OCI-LY3 (cell line): ENCODE data around the gene GFAP.

Source experiments
- H2AFZ ChIP-seq: fragments of 200-600, 300-600 bp; shearing (Covaris generic); 2 replicates; pipeline ENCODE4 v1.6.0; 2014; ENCODE audit warnings: antibody characterized with exemption, low read depth, low read length
- H3K27ac ChIP-seq: fragments of 200-600, 300-600 bp; sonication (generic); 2 replicates; pipeline ENCODE4 v1.5.1; 2014; ENCODE audit warnings: mild to moderate bottlenecking, low read length, moderate library complexity, mixed read lengths
- H3K27me3 ChIP-seq: fragments of 200-600, 300-600 bp; sonication (generic); 2 replicates; pipeline ENCODE4 v1.6.1; 2014; ENCODE audit warnings: low read depth, low read length, mixed read lengths
- H3K36me3 ChIP-seq: fragments of 200-600, 300-600 bp; sonication (generic); replicated peaks from 2 replicates; pipeline ENCODE3; 2014; ENCODE audit warnings: low read depth, low read length, mixed read lengths
- H3K4me1 ChIP-seq: fragments of 300-600, 200-600 bp; sonication (generic); 2 replicates; pipeline ENCODE4 v1.6.1; 2014; ENCODE audit warnings: low read length, mixed read lengths
- H3K4me2 ChIP-seq: fragments of 200-600, 300-600 bp; sonication (generic); 2 replicates; pipeline ENCODE4 v1.6.1; 2014; ENCODE audit warnings: low read length, mixed read lengths
- H3K4me3 ChIP-seq: fragments of 300-600, 200-600 bp; sonication (generic); 2 replicates; pipeline ENCODE4 v1.5.1; 2014; ENCODE audit warnings: antibody characterized with exemption, mild to moderate bottlenecking, low read length, moderate library complexity
- H3K79me2 ChIP-seq: fragments of 300-600, 200-600 bp; shearing (Covaris generic); 2 replicates; pipeline ENCODE4 v1.6.1; 2014; ENCODE audit warnings: mild to moderate bottlenecking, low read length, mixed read lengths
- H3K9ac ChIP-seq: fragments of 300-600, 200-600 bp; shearing (Covaris generic); 2 replicates; pipeline ENCODE4 v1.6.0; 2014; ENCODE audit warnings: mild to moderate bottlenecking, low read length, moderate library complexity
- H3K9me3 ChIP-seq: fragments of 200-600, 300-600 bp; shearing (Covaris generic); 2 replicates; pipeline ENCODE4 v1.6.1; 2014; ENCODE audit warnings: low read length, mixed read lengths; ENCODE audit not compliant: insufficient read depth
- H4K20me1 ChIP-seq: fragments of 200-600, 300-600 bp; sonication (generic); 2 replicates; pipeline ENCODE4 v1.6.1; 2016; ENCODE audit warnings: low read length, mixed read lengths; ENCODE audit not compliant: insufficient read depth
- EZH2phosphoT487 ChIP-seq: fragments of 200-600 bp; shearing (Covaris generic); IDR thresholded peaks from 2 replicates; pipeline ENCODE4 v1.6.1; 2018; ENCODE audit warnings: antibody characterized with exemption, mixed run types, low read depth
- TF ChIP-seq, protein P1 (sequence below): fragments of 200-600, 300-600 bp; sonication (generic); IDR thresholded peaks from 2 replicates; pipeline ENCODE4 v1.5.1; 2014; ENCODE audit warnings: antibody characterized with exemption, low read length, low read depth

Gene GFAP

DNA sequence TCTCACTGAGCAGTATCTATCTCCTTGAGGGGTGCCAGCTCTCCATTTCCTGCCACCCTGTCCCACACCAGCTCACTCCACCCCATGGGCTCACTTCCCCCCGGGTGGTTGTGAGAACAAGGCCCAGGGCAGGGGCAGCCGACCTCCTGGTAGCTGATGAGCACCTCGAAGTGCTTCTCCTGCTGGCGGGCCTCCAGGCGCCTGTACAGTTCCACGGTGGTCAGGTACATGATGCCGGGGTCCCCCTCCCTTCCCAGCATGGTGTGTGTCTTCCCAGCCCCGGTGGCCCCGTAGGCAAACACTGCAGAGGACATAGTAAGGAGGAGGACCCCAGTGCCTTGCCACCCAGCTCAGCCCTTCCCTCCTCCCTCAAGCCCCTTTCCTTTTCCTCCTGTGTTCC, 19.8 kb upstream of the GFAP start:
- Histone ChIP-seq H3K4me2 (no peak overlapping the region), H3K4me3 (no peak overlapping the region), H3K79me2 (peaks cover 37% of the 10 kb centered on the region), H2AFZ (no peak overlapping the region), H4K20me1 (no peaks in the 10 kb centered on the region; the same call in 1 of the 2 replicates), H3K27me3 (no peaks in the 10 kb centered on the region), H3K36me3 (peaks cover 62% of the 10 kb centered on the region), H3K9ac (no peak overlapping the region), H3K4me1 (no peaks in the 10 kb centered on the region), H3K27ac (no peak overlapping the region), H3K9me3 (no peaks in the 10 kb centered on the region)
- TF ChIP-seq, protein P1, sequence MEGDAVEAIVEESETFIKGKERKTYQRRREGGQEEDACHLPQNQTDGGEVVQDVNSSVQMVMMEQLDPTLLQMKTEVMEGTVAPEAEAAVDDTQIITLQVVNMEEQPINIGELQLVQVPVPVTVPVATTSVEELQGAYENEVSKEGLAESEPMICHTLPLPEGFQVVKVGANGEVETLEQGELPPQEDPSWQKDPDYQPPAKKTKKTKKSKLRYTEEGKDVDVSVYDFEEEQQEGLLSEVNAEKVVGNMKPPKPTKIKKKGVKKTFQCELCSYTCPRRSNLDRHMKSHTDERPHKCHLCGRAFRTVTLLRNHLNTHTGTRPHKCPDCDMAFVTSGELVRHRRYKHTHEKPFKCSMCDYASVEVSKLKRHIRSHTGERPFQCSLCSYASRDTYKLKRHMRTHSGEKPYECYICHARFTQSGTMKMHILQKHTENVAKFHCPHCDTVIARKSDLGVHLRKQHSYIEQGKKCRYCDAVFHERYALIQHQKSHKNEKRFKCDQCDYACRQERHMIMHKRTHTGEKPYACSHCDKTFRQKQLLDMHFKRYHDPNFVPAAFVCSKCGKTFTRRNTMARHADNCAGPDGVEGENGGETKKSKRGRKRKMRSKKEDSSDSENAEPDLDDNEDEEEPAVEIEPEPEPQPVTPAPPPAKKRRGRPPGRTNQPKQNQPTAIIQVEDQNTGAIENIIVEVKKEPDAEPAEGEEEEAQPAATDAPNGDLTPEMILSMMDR, result no peak
- TF ChIP-seq EZH2phosphoT487, result no peak

- peaks cover 64% of the 10 kb centered on the region for H3K36me3 ChIP-seq
- H2AFZ ChIP-seq, result no peak overlapping the region
- no peak overlapping the region for H3K4me2 ChIP-seq
- no peaks in the 10 kb centered on the region for H3K4me1 ChIP-seq
- TF ChIP-seq, protein P1, result no peak
- no peak for TF ChIP-seq EZH2phosphoT487
- peaks cover 33% of the 10 kb centered on the region for H3K79me2 ChIP-seq
- H3K27me3 ChIP-seq, result no peaks in the 10 kb centered on the region
- no peaks in the 10 kb centered on the region; the same call in 1 of the 2 replicates for H4K20me1 ChIP-seq
- no peaks in the 10 kb centered on the region for H3K9me3 ChIP-seq
- no peak overlapping the region for H3K4me3 ChIP-seq
- H3K9ac ChIP-seq, result no peak overlapping the region
- H3K27ac ChIP-seq, result no peak overlapping the region
Observed at GRCh38 chr17:44934745-44935105, 19.4 kb upstream of the GFAP start.

- Histone ChIP-seq H3K36me3 (peaks cover 70% of the 10 kb centered on the region), H4K20me1 (no peaks in the 10 kb centered on the region; the same call in 1 of the 2 replicates), H3K4me3 (no peak overlapping the region), H3K4me1 (no peaks in the 10 kb centered on the region), H3K27ac (no peak overlapping the region), H3K79me2 (peaks cover 27% of the 10 kb centered on the region), H3K9ac (no peak overlapping the region), H3K9me3 (no peaks in the 10 kb centered on the region), H3K4me2 (no peak overlapping the region), H3K27me3 (no peaks in the 10 kb centered on the region), H2AFZ (no peak overlapping the region)
- no peak for TF ChIP-seq EZH2phosphoT487
- TF ChIP-seq, protein P1, result no peak
Observed at GRCh38 chr17:44933824-44934744, 18.8 kb upstream of the GFAP start.

DNA sequence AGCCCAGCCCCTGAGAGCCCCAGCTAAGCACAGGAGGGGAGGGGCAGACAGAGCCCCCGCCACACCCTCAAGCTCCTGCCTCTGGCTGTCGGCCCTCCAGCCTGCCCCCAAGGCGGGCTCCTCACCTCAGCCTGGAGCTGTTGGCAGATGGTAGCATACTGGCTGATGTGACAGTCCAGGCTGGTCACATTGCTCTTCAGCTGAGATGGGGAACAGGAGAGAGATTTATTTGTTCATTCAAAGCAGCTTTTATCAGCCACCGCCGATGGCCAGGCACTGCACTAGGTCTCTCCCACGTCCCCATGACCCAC, 17.4 kb upstream of the GFAP start:
- no peaks in the 10 kb centered on the region; the same call in 1 of the 2 replicates for H4K20me1 ChIP-seq
- no peak overlapping the region for H3K4me3 ChIP-seq
- no peak for TF ChIP-seq EZH2phosphoT487
- TF ChIP-seq, protein P1, result no peak
- H3K4me2 ChIP-seq, result no peak overlapping the region
- H3K79me2 ChIP-seq, result peaks cover 14% of the 10 kb centered on the region
- H2AFZ ChIP-seq, result no peak overlapping the region
- no peak overlapping the region for H3K27ac ChIP-seq
- H3K36me3 ChIP-seq, result peaks cover 78% of the 10 kb centered on the region
- no peaks in the 10 kb centered on the region for H3K4me1 ChIP-seq
- no peaks in the 10 kb centered on the region for H3K9me3 ChIP-seq
- H3K27me3 ChIP-seq, result no peaks in the 10 kb centered on the region
- H3K9ac ChIP-seq, result no peak overlapping the region
